Measurements from ENCODE around the gene HMG20B. TPM values are rescaled to one million over a fixed set of nuclear protein-coding genes. Genes with fewer than 3 reads are reported as not detected.

HMG20B gene
- total RNA-seq, 4 donors from 2014 or later: 31.4 to 61.1 (median 36.6) TPM

GRCh38 chr19:3617463-3617862, 44.7 kb downstream of the HMG20B start:
- ATAC-seq (no peak), DNase-seq (no peak)
- no peak for TF ChIP-seq CTCF (IDR thresholded peaks at IDR 0.05 in 4 of 5, conservative IDR thresholded peaks at IDR 0.05 in 1 of 5)
- TF ChIP-seq POLR2A (IDR thresholded peaks at IDR 0.05): no peak
- Histone ChIP-seq H3K27ac (peak overlapping the region in 3 of 4 donors; percentile 43 to 65 (median 62)), H3K4me1 (peaks cover 0 to 4% of the 10 kb centered on the region in 2 donors), H3K36me3 (peaks cover 0 to 29% of the 10 kb centered on the region in 2 donors), H3K4me3 (peak overlapping the region in 3 of 4 donors; percentile 5 to 31 (median 17)), H3K27me3 (no peaks in the 10 kb centered on the region), H3K9me3 (no peaks in the 10 kb centered on the region)
- intact Hi-C loops (cut with DNase I; ENCODE audit: low total_unique reads): loop anchor here (5.0 kb wide), 1 partner anchor 315 kb away; no protein-coding TSS in a partner anchor
- in situ Hi-C loops (cut with MboI; ENCODE audit: low sequenced_read_pairs in 4 of 4): no loop called here

- Histone ChIP-seq H3K27me3 (no peaks in the 10 kb centered on the region), H3K4me1 (peaks cover 0 to 4% of the 10 kb centered on the region in 2 donors), H3K9me3 (no peaks in the 10 kb centered on the region), H3K4me3 (peak overlapping the region in 3 of 4 donors; percentile 25 to 31 (median 28)), H3K27ac (peak overlapping the region; percentile 5 to 65 (median 52)), H3K36me3 (peaks cover 0 to 24% of the 10 kb centered on the region in 2 donors)
- DNase-seq: peak in 1 of 2 donors; percentile 65
- TF ChIP-seq POLR2A (IDR thresholded peaks at IDR 0.05): no peak
- TF ChIP-seq CTCF (IDR thresholded peaks at IDR 0.05 in 4 of 5, conservative IDR thresholded peaks at IDR 0.05 in 1 of 5): peak; percentile 87 to 96 (median 95)
- intact Hi-C loops (cut with DNase I; ENCODE audit: low total_unique reads): loop anchor here (2.0 to 5.0 kb wide), 3 partner anchors 31 to 316 kb away; no protein-coding TSS in a partner anchor
- ATAC-seq: peak; percentile 77
- in situ Hi-C loops (cut with MboI; ENCODE audit: low sequenced_read_pairs in 4 of 4): no loop called here
These were observed 45.5 kb downstream of the HMG20B start for GRCh38 chr19:3618144-3618810.

- Histone ChIP-seq H3K36me3 (peaks cover 0 to 28% of the 10 kb centered on the region in 2 donors), H3K4me1 (peaks cover 0 to 4% of the 10 kb centered on the region in 2 donors), H3K27ac (no peak overlapping the region), H3K9me3 (no peaks in the 10 kb centered on the region), H3K27me3 (no peaks in the 10 kb centered on the region), H3K4me3 (no peak overlapping the region)
- in situ Hi-C loops (cut with MboI; ENCODE audit: low sequenced_read_pairs in 4 of 4): no loop called here
- DNase-seq (peak in 1 of 2 donors; percentile 10), ATAC-seq (no peak)
- TF ChIP-seq POLR2A (IDR thresholded peaks at IDR 0.05): no peak
- TF ChIP-seq CTCF (IDR thresholded peaks at IDR 0.05 in 4 of 5, conservative IDR thresholded peaks at IDR 0.05 in 1 of 5): peak in 1 of 5 experiments; percentile 1
- intact Hi-C loops (cut with DNase I; ENCODE audit: low total_unique reads): loop anchor here (2.0 to 5.0 kb wide), 3 partner anchors 32 to 317 kb away; no protein-coding TSS in a partner anchor
These were observed 46.3 kb downstream of the HMG20B start for GRCh38 chr19:3618811-3619630.

- ATAC-seq (no peak), DNase-seq (peak in 1 of 2 donors; percentile 11)
- Histone ChIP-seq H3K36me3 (peaks cover 0 to 28% of the 10 kb centered on the region in 2 donors), H3K27me3 (no peaks in the 10 kb centered on the region), H3K4me3 (no peak overlapping the region), H3K27ac (no peak overlapping the region), H3K4me1 (peaks cover 0 to 8% of the 10 kb centered on the region in 2 donors), H3K9me3 (no peaks in the 10 kb centered on the region)
- intact Hi-C loops (cut with DNase I; ENCODE audit: low total_unique reads): loop anchor here (2.0 to 5.0 kb wide), 3 partner anchors 33 to 317 kb away; no protein-coding TSS in a partner anchor
- in situ Hi-C loops (cut with MboI; ENCODE audit: low sequenced_read_pairs in 4 of 4): no loop called here
- TF ChIP-seq CTCF (IDR thresholded peaks at IDR 0.05 in 4 of 5, conservative IDR thresholded peaks at IDR 0.05 in 1 of 5) (no peak), POLR2A (IDR thresholded peaks at IDR 0.05) (no peak)
These were observed 46.9 kb downstream of the HMG20B start for GRCh38 chr19:3619631-3620012.
